Islet precursor cell (in vitro differentiated cells): ENCODE measurements around the gene NT5M.
"Not testable (repeated sequence)": the region's sequence is repeated elsewhere in the genome, so short reads cannot be mapped to it uniquely, and the experiment has no call there.

ENCODE experiments used
- DNase-seq: peaks from one replicate; pipeline ENCODE4 v3.0.0-alpha.2; 2018

The NT5M gene

GRCh38 chr17:17377071-17377967 is 74.1 kb downstream of the NT5M start:
- peak; percentile 86 for DNase-seq

- peak; percentile 84 for DNase-seq
Observed at GRCh38 chr17:17379197-17379991, 76.2 kb downstream of the NT5M start.

- DNase-seq: no peak
Observed at GRCh38 chr17:17380145-17380925, 77.2 kb downstream of the NT5M start.

GRCh38 chr17:17381446-17382064 is 78.4 kb downstream of the NT5M start:
- no peak for DNase-seq

- DNase-seq: no peak
Observed at GRCh38 chr17:17382065-17382459, 78.9 kb downstream of the NT5M start.

- DNase-seq: no peak
Observed at GRCh38 chr17:17382971-17383370, 79.8 kb downstream of the NT5M start.

- DNase-seq: not testable (repeated sequence)
Observed at GRCh38 chr17:17383431-17384290, 80.5 kb downstream of the NT5M start.

GRCh38 chr17:17384291-17384615 is 81.1 kb downstream of the NT5M start:
- DNase-seq: no peak

- no peak for DNase-seq
Observed at GRCh38 chr17:17384961-17385360, 81.8 kb downstream of the NT5M start.

GRCh38 chr17:17385491-17385890 is 82.3 kb downstream of the NT5M start:
- DNase-seq: no peak

- no peak for DNase-seq
Observed at GRCh38 chr17:17386094-17386800, 83.1 kb downstream of the NT5M start.

GRCh38 chr17:17387017-17387497 is 83.9 kb downstream of the NT5M start:
- DNase-seq: no peak

- DNase-seq: peak; percentile 90
Observed at GRCh38 chr17:17387498-17388362, 84.6 kb downstream of the NT5M start.

GRCh38 chr17:17388657-17389496 is 85.7 kb downstream of the NT5M start:
- DNase-seq: no peak

- no peak for DNase-seq
Observed at GRCh38 chr17:17391668-17392370, 88.6 kb downstream of the NT5M start.

GRCh38 chr17:17393976-17394375 is 90.8 kb downstream of the NT5M start:
- no peak for DNase-seq

- DNase-seq: no peak
Observed at GRCh38 chr17:17394494-17394893, 91.3 kb downstream of the NT5M start.

- DNase-seq: no peak
Observed at GRCh38 chr17:17395246-17395802, 92.2 kb downstream of the NT5M start.
